ES-I3 (cell line): ENCODE measurements around the gene LEP.
"Not testable (repeated sequence)": the region's sequence is repeated elsewhere in the genome, so short reads cannot be mapped to it uniquely, and the experiment has no call there.

Experiments used
- H3K36me3 ChIP-seq: 2 replicates; pipeline ENCODE4 v1.6.1; 2013; ENCODE audit warnings: mild to moderate bottlenecking, low read length, control low read depth, moderate library complexity; ENCODE audit not compliant: insufficient read depth
- H3K4me1 ChIP-seq: 2 replicates; pipeline ENCODE4 v1.6.1; 2013; ENCODE audit warnings: mild to moderate bottlenecking, control low read depth, low read length; ENCODE audit not compliant: insufficient read depth
- H3K9ac ChIP-seq: 2 replicates; pipeline ENCODE4 v1.6.1; 2013; ENCODE audit warnings: low read depth, mild to moderate bottlenecking, low read length, moderate library complexity
- H3K9me3 ChIP-seq: 2 replicates; pipeline ENCODE4 v1.6.1; 2013; ENCODE audit warnings: mild to moderate bottlenecking, low read length, moderate library complexity; ENCODE audit not compliant: control insufficient read depth, insufficient read depth

Gene LEP

DNA sequence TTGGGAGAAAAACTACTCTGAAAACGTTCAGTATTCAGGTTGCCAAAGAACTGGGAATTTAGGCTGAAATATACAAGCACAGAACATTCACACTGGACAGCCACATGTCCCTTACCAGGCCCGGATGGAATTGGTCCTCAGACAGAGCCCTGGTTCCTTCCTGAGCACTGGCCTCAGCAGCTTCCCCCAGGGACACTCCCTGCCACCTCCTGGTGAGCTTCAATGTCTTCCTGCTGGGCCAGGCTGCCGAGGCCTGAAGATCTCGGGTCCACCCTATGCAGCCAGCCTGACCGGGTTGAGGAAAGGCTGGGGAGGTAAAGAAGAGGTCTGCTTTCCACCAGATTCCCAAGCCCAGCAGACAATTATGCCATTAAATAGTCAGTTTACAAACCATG lies 24.8 kb downstream of the LEP start:
- Histone ChIP-seq H3K9ac (no peak overlapping the region), H3K9me3 (no peaks in the 10 kb centered on the region), H3K36me3 (no peaks in the 10 kb centered on the region), H3K4me1 (peaks cover 21% of the 10 kb centered on the region)

DNA sequence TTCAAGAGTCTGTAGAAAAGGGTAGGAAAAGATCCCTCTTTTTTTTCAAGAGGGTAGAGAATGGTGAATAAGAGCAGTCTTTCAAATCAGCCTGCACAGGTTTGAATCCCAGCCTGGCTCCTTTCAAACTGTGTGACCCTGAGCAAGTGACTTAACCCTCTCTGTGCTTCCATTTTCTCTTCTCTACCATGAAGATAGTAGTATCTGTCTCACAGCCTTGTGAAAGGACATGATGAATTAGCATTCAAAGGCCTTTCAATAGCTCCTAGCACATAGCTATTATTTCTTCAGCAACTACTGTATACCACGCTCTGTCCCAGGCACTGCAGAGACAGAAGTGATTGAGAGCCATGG lies 25.4 kb downstream of the LEP start:
- Histone ChIP-seq H3K9me3 (no peaks in the 10 kb centered on the region), H3K4me1 (peaks cover 21% of the 10 kb centered on the region), H3K36me3 (no peaks in the 10 kb centered on the region), H3K9ac (peak overlapping the region; percentile 15)

DNA sequence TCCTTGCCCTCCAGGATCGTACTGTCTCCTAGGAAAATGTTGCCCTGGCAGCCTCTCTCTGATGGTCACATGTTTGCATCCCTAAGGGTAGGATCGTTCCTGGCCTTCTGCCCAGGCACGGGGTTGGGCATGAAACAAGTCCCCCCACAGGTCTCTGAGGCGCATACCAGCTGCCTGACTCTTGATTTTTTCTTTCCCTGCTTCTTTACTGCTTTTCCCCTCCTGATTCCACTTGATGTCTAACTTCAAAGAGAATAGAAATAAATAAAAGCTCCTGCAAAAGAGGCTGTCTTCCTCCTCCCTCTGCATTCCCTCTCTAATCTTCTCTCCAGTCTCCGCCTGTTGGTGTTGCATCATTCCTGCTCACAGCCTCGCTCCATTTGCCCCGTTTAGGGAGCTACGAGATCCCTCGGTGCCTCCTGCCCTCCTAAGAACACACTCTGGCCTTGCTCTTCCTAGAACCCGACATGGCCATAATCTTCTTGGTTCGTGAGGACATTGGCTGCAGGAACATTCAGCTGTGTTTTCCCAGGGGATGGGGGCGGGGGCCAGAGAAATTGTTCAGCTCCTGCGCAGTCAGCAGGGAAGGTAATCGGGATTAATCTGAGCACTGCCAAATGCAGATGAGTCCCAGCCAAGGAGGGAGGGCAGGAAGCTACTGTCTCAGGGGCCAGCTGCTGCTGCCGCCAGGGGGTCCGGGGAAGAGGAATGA lies 26.0 kb downstream of the LEP start:
- Histone ChIP-seq H3K4me1 (peaks cover 21% of the 10 kb centered on the region), H3K36me3 (no peaks in the 10 kb centered on the region), H3K9ac (peak overlapping the region; percentile 15), H3K9me3 (no peaks in the 10 kb centered on the region)

- H3K36me3 ChIP-seq, result no peaks in the 10 kb centered on the region
- no peaks in the 10 kb centered on the region for H3K9me3 ChIP-seq
- H3K9ac ChIP-seq, result peak overlapping the region; percentile 15
- peaks cover 24% of the 10 kb centered on the region for H3K4me1 ChIP-seq
Measured at GRCh38 chr7:128267595-128267924, 26.5 kb downstream of the LEP start.

DNA sequence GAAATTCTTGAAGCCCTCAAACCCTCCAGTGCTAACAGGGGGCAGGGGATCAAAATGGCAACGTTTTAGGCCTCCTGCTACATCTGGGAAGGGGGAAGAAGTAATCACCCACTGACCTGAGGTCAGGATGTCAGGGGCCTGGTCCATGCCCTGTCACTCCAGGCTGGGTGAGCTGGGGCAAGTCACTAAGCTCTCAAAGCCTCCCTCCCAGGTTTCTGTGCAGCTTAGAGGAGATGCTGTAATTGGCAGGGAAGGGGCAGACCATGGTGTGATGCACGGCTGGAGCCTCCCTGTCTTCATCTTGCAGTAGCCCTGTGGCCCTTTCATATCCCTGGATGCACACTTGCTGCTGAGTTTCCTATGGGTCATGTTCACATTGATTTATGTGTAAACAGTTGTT lies 27.2 kb downstream of the LEP start:
- H3K9me3 ChIP-seq, result no peaks in the 10 kb centered on the region
- no peaks in the 10 kb centered on the region for H3K36me3 ChIP-seq
- no peak overlapping the region for H3K9ac ChIP-seq
- peaks cover 26% of the 10 kb centered on the region for H3K4me1 ChIP-seq

GRCh38 chr7:128270826-128271272 lies 29.8 kb downstream of the LEP start:
- H3K4me1 ChIP-seq, result peaks cover 22% of the 10 kb centered on the region
- H3K9ac ChIP-seq, result no peak overlapping the region
- no peaks in the 10 kb centered on the region for H3K36me3 ChIP-seq
- no peaks in the 10 kb centered on the region for H3K9me3 ChIP-seq

GRCh38 chr7:128271471-128271941 lies 30.4 kb downstream of the LEP start:
- no peaks in the 10 kb centered on the region for H3K9me3 ChIP-seq
- H3K36me3 ChIP-seq, result no peaks in the 10 kb centered on the region
- H3K4me1 ChIP-seq, result peaks cover 16% of the 10 kb centered on the region
- H3K9ac ChIP-seq, result no peak overlapping the region

DNA sequence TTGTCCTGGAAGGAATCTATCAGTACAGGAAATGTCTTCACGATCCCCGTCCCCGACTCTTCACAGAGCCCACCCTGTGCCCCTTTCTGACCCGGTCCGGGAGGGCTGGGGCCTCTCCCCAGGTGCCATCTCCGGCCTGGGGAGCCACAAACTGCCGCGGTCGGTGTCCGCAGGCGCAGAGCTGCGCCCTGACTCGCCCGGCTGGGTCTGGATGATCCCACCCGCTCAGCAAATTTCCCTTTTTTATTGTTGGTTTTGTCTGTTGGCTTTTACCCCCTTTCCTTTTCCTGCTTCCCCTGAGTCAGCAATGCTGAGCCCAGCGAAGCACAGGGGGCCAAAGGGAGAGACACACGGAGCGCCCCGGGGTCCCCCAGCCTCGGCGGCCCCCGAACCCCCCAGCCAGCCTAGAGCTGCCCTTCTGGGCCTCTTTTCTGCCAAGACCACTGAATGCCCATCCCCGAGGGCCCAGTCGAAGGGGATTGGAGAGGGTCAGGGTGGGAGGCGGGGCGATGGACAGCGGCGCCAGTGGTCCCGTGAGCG lies 30.9 kb downstream of the LEP start:
- Histone ChIP-seq H3K9ac (no peak overlapping the region), H3K4me1 (peaks cover 13% of the 10 kb centered on the region), H3K36me3 (no peaks in the 10 kb centered on the region), H3K9me3 (no peaks in the 10 kb centered on the region)

- Histone ChIP-seq H3K36me3 (no peaks in the 10 kb centered on the region), H3K4me1 (peaks cover 5% of the 10 kb centered on the region), H3K9me3 (no peaks in the 10 kb centered on the region), H3K9ac (no peak overlapping the region)
Measured at GRCh38 chr7:128274246-128274883, 33.3 kb downstream of the LEP start.

- Histone ChIP-seq H3K9ac (no peak overlapping the region), H3K9me3 (peaks cover 2% of the 10 kb centered on the region; the same call in 1 of the 2 replicates), H3K36me3 (no peaks in the 10 kb centered on the region), H3K4me1 (peaks cover 5% of the 10 kb centered on the region)
Measured at GRCh38 chr7:128274884-128275603, 34.0 kb downstream of the LEP start.

- no peaks in the 10 kb centered on the region for H3K36me3 ChIP-seq
- peaks cover 5% of the 10 kb centered on the region for H3K4me1 ChIP-seq
Measured at GRCh38 chr7:128275681-128276080, 34.6 kb downstream of the LEP start.

DNA sequence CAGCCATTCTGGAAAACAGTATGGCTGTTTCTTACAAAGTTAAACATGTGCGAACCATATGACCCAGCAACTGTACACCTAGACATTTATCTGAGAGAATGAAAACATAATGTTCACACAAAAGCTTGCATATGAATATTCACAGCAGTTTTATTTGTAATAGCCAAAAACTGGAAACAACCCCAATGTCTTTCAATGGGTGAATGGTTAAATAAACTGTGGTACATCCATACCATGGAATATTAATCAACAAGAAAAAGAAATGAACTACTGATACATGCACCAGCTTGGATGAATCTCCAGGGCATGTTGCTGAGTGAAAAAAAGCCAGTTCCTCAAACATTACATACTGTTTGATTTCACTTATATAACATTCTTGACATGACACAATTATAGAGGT lies 37.3 kb downstream of the LEP start:
- no peaks in the 10 kb centered on the region for H3K36me3 ChIP-seq
- peaks cover 2% of the 10 kb centered on the region; the same call in 1 of the 2 replicates for H3K9me3 ChIP-seq
- no peaks in the 10 kb centered on the region for H3K4me1 ChIP-seq
- H3K9ac ChIP-seq, result no peak overlapping the region

More at GRCh38 chr7:128275681-128276080, 34.6 kb downstream of the LEP start:
- Histone ChIP-seq H3K9ac (no peak overlapping the region), H3K9me3 (peaks cover 2% of the 10 kb centered on the region; the same call in 1 of the 2 replicates)

GRCh38 chr7:128279124-128279713 lies 38.1 kb downstream of the LEP start:
- no peak overlapping the region for H3K9ac ChIP-seq
- H3K9me3 ChIP-seq, result peaks cover 2% of the 10 kb centered on the region; the same call in 1 of the 2 replicates
- H3K4me1 ChIP-seq, result no peaks in the 10 kb centered on the region
- no peaks in the 10 kb centered on the region for H3K36me3 ChIP-seq

- H3K9me3 ChIP-seq, H3K36me3 ChIP-seq, H3K4me1 ChIP-seq, H3K9ac ChIP-seq: not testable (repeated sequence)
Measured at GRCh38 chr7:128280451-128280850, 39.4 kb downstream of the LEP start.
